GM12891 (cell line): Measurements from ENCODE around the gene MILR1.

Experiments
- POLR2A ChIP-seq: IDR thresholded peaks from 2 replicates; pipeline ENCODE4 v1.6.1; 2011; ENCODE audit warnings: low read depth, low read length, control low read depth
- POU2F2 ChIP-seq: IDR thresholded peaks from 2 replicates; pipeline ENCODE4 v1.6.1; 2011; ENCODE audit warnings: low read depth, mild to moderate bottlenecking, control low read depth, low read length, moderate library complexity
- SPI1 ChIP-seq: IDR thresholded peaks from 2 replicates; pipeline ENCODE4 v1.6.1; 2011; ENCODE audit warnings: low read depth, low read length, control low read depth
- TAF1 ChIP-seq: IDR thresholded peaks from 2 replicates; pipeline ENCODE4 v1.6.1; 2011; ENCODE audit warnings: low read depth, low read length, control low read depth

DNA sequence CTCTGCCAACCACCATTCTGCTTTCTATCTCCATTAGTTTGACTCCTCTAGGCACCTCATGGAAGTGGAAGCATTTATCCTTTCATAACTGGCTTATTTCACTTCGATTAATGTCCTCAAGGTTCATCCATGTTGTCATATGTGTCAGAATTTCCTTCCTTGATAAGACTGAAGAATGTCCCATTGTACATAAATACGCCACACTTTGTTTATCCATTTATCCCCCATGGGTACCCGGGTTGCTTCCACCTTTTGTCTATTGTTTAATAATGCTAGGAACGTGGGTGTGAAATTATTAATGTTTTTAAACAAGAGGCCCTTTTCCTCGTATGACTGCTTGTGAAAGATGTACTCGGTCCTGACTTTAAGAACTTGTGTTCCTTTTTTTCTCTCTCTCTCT, 12.9 kb downstream of the MILR1 start:
- TF ChIP-seq POLR2A = no peak
- TF ChIP-seq TAF1 = no peak
- no peak for TF ChIP-seq SPI1
- TF ChIP-seq POU2F2 = no peak
